Kidney capillary endothelial cell (primary cell): ENCODE measurements around the gene ABCD4.
"Not testable (repeated sequence)": the region's sequence is repeated elsewhere in the genome, so short reads cannot be mapped to it uniquely, and the experiment has no call there.

ENCODE experiments used
- DNase-seq: peaks from one replicate; pipeline ENCODE4 v3.0.0-alpha.2; 2018; ENCODE audit warnings: low spot score

The ABCD4 gene

GRCh38 chr14:74302634-74303569 is at the start of gene ABCD4:
Gene ABCD4, minus strand, starts transcription at chr14:74302934. Its CDS starts 22 bp downstream, at chr14:74302912.
- peak; percentile 86 for DNase-seq

- DNase-seq = no peak
Observed at GRCh38 chr14:74350928-74351323, 48.2 kb upstream of the ABCD4 start.

GRCh38 chr14:74350211-74350927 is 47.6 kb upstream of the ABCD4 start:
- no peak for DNase-seq

- DNase-seq = no peak
Observed at GRCh38 chr14:74349757-74350156, 47.0 kb upstream of the ABCD4 start.

GRCh38 chr14:74348735-74349463 is 46.2 kb upstream of the ABCD4 start:
- no peak for DNase-seq

GRCh38 chr14:74348241-74348734 is 45.6 kb upstream of the ABCD4 start, which contains the start of gene VRTN:
Gene VRTN, plus strand, starts transcription at chr14:74348471. Its CDS starts 8,313 bp downstream, at chr14:74356784.
- no peak for DNase-seq

- no peak for DNase-seq
Observed at GRCh38 chr14:74347795-74348100, 45.0 kb upstream of the ABCD4 start.

- DNase-seq = no peak
Observed at GRCh38 chr14:74347097-74347794, 44.5 kb upstream of the ABCD4 start.

GRCh38 chr14:74346341-74346740 is 43.6 kb upstream of the ABCD4 start:
- no peak for DNase-seq

- DNase-seq = no peak
Observed at GRCh38 chr14:74333909-74334308, 31.2 kb upstream of the ABCD4 start.

- not testable (repeated sequence) for DNase-seq
Observed at GRCh38 chr14:74329950-74330552, 27.3 kb upstream of the ABCD4 start.

GRCh38 chr14:74326369-74327152 is 23.8 kb upstream of the ABCD4 start:
- no peak for DNase-seq

- no peak for DNase-seq
Observed at GRCh38 chr14:74325446-74325845, 22.7 kb upstream of the ABCD4 start.

GRCh38 chr14:74324931-74325361 is 22.2 kb upstream of the ABCD4 start:
- no peak for DNase-seq

GRCh38 chr14:74314576-74314975 is 11.8 kb upstream of the ABCD4 start:
- no peak for DNase-seq

GRCh38 chr14:74313601-74314000 is 10.9 kb upstream of the ABCD4 start:
- DNase-seq = no peak

- DNase-seq = no peak
Observed at GRCh38 chr14:74312161-74312560, 9.4 kb upstream of the ABCD4 start.

GRCh38 chr14:74309125-74310022 is 6.6 kb upstream of the ABCD4 start:
- no peak for DNase-seq

GRCh38 chr14:74308695-74309094 is 6.0 kb upstream of the ABCD4 start:
- no peak for DNase-seq
